GM19395 (cell line): ENCODE data around the gene CP.
"Not testable (repeated sequence)": the region's sequence is repeated elsewhere in the genome, so short reads cannot be mapped to it uniquely, and the experiment has no call there.

Source experiments
- ATAC-seq: cut with Tn5 transposase; IDR thresholded peaks from one replicate; pipeline ENCODE4 v1.9.1; 2021; ENCODE audit warnings: mild to moderate bottlenecking, moderate library complexity; ENCODE audit not compliant: unreplicated experiment

Gene CP

DNA sequence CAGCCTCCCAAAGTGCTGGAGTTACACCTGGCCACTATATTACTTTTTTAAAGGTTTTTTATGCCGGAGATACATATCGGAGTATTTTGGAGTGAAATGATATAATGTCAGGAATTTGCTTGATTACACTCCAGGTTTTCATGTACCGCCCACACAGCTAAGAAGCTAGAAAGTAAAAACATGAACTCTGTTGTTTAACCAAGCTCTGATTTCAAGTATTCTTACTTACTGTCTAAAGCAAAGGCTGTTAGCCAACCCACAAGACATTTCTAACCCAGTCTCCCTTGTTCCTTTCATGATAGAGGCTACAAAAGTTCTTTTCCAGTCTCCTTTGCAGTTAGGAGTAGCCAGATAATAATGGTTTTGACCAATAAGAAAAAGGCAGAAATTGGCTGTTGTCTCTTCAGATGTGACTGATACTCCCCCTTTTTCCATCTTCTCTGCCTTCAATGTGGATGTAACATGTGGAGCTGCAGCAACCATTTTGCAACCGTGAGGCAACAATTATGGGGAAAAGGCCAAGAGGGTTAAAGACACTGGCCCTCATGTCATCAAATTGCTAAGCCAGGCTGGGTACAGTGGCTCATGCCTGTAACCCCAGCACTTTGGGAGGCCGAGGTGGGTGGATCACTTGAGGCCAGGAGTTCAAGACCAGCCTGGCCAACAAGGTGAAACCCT is 6.1 kb upstream of the CP start:
- no peak for ATAC-seq

DNA sequence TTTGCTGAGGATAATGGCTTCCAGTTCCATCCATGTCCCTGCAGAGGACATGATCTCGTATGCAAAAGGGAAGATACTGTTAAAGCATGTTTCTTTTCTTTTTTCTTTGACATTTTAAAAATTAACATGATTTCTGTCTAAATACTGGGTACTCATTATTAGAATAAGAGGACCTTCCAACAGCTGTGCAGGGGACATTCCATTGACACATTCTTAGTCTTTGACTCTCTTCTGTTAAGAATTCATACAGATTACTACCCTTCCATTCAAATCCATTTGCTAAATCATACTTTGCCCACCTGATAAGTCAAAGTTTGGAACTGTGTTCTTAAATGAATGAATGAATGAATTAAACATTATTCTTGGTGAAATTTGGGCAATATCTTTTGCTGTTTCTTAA is 5.1 kb upstream of the CP start:
- ATAC-seq = no peak

DNA sequence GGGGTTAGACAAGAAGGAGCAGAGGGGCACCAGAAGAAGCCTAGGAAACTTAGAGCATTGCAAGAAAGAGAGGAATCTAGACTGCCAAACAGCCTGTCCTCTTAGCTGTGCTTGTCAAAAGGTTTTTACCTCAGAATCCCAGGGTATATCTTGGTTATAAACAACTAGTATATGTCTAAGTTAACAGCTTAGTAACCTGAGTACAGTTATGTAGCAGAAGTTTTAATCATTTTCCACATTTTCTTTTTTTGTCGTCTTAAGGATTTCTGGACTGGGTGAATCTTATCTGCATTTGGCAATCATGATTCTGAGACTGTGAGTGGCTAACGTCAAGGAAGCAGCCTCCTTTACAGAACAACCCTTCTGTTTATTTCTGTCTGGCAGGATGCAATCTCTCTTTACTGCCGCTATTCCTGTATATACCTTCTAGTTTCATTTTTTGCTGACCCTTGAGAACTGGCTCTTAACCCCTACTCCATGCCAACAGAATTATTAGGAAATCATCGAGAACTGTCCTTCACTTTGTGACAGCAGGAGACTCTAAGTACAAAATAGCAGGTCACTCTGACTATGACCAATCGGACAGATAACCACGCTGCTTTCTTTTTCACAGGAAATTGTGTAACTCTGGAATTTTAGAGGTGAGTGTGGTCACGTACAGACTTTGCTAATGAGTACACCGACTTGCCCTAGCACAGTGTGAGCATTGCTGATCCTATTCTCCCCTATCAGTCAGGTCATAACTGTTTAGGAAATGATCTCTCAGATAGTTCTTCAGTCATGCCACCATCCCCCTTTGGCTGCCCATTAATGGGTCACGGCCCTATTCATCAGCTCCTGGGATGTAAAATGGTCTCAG is 3.3 kb upstream of the CP start:
- ATAC-seq = peak; percentile 95

DNA sequence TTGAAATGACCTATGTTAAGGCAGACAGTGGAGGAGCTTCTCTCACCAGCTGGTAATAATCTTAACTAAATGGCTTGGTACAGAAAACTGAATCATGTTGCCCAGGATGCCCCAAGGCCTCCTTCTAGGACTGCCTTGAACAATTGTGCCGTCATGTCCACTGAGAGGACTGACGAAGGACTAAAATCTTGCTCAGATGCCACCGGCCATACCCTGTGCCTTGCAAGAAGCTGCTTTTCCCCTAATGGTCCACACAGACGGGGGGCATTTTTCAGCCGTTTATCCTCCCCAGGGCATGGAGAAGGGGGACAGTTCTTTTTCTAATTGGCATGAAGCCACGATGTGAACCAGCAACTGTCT is 1.8 kb upstream of the CP start:
- ATAC-seq = no peak

DNA sequence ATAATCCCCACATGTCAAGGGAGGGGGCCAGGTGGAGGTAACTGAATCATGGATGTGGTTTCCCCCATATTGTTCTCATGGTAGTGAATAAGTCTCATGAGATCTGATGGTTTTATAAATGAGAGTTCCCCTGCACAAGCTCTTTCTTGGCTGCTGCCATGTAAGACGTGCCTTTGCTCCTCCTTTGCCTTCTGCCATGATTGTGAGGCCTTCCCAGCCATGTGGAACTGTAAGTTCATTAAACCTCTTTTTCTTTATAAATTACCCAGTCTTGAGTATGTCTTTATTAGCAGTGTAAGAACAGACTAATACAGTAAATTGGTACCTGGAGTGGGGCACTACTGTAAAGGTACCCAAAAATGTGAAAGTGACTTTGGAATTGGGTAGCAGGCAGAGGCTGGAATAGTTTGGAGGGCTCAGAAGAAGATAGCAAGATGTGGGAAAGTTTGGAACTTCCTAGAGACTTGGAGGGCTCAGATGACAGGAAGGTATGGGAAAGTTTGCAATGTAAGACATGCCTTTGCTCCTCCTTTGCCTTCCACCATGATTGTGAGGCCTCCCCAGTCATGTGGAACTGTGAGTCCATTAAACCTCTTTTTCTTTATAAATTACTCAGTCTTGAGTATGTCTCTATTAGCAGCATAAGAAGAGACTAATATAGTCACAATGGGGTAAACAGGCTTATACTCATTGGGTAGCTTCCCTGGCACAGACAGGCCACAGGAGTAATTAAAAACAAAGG is 2.1 kb downstream of the CP start:
- not testable (repeated sequence) for ATAC-seq

DNA sequence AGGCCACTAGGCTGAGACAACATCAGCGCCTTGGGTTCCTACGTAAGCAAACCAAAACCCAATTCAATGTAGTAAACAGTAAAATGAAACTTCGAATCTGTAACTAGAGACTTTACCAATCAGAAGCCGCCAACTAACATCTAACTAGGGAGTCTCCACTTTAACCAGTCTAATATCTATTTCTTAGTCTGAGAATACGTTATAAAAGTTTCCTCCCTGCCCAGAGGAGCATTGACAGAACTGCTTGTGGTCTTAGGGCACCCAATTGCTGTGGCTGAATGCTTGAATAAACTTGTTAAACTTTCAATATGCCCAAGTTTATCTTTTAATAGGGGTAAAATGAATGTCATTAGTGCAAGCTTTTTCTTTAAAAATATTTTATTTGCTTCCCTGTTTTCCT is 4.3 kb downstream of the CP start:
- ATAC-seq = no peak

DNA sequence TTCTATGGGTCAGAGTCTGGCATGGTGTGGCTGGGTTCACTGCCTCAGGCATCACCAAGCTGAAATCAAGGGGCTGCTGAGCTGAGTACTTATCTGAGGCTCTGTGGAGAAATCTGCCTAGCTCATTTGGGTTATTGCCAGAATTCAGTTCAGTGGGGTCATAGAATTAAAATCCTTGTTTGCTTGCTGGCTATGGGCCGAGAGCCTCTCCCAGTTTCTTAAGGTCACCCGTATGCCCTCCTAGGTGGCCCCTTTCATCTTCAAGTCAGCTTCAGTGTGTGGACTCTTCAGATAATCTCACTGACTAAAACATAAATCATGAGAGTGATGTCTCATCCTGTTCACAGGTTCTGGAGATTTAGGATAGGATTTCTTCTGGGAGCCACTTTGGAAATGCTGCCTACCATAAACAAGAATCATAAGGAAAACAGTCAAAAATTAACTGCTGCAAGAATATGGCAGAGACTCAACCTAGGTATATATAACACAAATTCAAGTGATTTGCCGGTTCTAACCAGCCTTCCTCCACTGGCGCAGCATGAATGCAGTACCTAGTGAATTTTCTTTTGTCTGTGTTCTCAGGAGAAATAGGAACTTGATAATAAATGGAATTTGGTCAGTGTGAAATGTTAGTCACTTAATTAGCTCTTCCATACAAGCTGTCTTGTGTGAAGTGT is 5.3 kb downstream of the CP start:
- no peak for ATAC-seq

DNA sequence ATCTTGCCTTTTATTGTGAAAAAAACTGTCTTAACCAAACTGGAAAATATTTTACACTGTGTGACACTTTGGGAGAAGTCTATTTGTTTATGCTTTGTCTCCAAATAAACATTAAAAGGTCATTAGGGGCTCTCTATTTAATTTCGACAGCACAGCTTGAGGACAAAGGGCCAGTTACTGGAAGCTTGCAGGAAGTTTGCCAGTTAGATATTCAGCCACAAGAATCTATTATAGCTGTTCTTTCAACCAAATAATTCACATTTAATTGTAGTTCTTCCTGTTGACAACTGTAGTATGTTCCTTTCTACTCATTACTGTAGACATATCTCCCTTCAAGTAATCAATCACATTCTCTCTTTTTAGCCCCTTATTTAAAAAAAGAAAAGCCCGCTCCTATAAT is 6.1 kb downstream of the CP start:
- ATAC-seq = no peak

DNA sequence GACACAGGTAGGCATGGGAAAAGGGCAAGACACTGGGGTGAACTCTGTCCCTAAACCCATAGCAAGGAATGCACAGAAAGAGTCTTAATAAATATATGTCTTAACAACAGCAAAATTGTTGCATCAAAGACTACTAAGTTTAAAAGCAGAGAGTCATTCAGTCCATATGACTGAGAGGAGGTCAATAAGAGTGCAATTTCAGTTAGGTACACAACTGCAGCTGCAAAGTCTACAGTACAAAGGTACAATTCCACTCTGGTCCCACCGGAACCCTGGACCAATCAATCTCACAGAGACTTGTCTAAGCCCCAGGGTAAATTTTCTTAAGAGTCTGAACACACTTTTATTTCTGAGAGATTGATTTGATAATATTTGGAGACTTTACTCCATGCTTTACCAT is 6.9 kb downstream of the CP start:
- no peak for ATAC-seq

DNA sequence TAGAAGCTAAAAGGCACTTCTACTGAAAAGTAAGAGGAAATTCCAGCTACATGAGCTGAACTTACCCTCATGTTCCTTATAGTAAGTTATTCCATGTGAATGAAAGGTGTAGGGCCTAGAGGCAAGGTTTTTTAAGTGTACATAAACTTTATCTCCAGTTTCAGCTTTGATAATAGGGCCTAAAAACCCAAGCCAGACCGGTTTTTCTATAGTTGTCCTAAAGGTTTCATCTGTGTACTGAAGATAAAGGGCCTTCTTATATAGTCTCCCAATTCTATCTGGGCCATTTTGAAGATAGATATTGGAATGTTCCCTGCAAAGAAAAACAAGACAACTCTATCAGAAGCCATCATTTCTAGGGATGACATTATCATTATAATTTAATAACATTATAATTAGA is 9.2 kb downstream of the CP start:
- ATAC-seq = no peak

DNA sequence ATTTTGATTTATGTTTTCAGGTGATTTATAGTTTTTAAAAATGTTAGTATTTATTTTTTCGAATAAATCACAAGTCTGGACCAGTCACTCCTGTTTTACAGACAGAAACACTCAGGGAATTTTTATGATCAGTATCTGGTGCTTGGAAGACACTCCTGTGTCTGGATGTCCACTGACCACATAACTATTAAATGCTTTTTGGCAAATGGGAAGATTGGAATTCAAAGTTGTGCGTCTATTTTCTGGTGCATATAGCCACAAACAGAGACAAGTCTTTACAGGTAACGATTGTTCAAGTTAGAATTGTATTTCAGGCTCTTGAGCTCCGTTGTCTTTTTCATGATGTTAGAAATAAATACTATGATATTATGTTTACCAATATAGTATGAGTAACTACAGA is 12.2 kb downstream of the CP start:
- ATAC-seq = no peak

DNA sequence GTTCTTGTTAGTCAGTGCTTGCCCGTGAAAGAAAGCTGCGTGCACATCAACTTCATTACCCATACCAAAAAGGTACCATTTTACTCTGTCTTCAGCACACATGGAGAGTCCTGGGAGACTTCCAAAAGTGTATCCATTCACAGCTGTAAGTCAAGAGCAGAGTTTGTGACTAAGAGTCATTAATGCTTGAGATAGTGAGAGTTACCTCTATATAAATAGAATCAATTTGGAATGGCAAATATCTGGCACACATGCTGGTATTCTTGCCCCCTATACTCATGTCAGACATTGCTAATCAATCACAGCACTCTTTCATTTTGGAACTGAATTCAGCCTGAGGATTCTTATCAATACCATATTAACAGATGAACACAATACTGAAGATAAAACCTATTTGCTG is 14.2 kb downstream of the CP start:
- ATAC-seq = no peak

DNA sequence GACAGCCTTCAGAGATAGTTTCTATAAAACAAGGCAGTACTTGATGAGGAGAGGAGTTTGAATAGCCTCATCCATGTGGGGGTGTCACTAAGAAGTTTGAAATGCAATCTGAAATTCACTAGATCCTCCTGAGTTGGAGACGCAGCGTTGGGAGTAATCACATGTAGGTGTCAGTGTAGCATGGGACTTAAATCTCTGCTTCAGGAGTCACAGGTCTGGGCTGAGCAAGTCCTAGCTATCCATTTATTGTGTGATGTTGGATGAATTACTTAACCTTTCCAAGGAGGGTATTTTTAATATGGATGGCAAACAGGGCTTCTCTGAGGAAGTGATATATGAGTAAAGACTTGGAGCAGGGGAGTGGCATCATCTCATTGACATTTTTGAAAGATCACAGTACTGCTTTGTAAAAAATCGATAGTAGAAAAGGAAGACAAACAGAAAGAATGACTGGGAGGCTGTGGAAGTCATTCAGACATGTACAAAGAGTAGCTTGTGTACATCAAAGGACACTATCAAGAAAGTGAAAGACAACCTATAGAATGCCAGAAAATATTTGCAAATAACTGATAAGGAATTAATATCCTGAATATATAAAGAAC is 17.1 kb downstream of the CP start:
- ATAC-seq = no peak

DNA sequence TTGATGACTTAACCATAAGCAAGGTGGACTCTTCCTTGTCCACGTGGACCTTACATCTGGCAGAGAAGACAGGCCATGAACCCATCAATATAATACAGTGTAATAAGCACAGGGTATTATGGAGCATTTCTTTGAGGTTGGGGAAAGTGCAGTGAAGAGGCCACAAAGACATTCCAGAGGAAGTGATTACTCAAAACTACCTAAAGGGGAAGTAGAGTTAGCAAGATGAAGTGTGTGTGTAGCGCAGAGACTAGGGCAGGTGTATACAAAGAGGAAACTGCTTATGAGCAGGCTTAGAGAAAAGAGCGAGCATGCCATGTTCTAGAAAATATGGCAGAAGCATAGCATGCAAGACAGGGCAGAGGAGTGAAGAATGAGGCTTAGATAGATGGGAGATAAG is 17.9 kb downstream of the CP start:
- peak; percentile 100 for ATAC-seq

DNA sequence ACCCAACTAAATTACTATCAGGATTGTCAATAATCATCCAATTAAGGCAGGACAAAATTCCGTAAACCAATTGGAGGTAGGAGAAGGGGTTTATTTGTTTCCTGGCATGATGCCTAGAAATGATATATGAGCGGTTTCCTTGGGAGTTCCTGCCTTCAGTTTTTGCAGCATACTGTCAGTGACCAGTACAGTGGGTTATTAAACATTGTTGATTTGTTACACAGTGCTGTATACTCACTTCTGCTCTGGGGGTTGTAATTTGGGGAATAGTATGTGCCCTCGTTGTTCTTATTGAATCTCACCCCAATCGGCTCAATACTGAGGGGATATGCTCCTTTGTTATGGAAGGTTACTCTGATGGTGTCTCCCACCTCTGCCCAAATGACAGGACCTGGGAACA is 22.2 kb downstream of the CP start:
- no peak for ATAC-seq

DNA sequence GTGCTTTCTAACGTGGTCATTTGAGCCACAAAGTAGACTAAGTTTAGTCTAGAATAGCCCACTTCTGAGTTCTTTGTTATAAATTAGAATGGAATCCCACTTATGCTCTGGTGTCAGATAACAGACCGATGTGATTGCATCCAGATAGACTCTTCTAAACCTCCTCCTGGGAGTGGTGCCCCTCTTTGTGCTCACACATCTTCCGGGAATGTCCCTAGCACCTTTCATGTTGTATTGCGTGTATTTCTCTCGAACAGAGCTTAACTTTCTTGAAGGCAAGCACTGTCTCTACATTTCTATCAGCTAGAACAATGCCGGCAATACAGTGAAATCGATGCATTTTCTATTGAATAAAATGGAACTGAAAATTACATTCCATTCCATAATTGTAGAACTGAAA is 23.0 kb downstream of the CP start:
- no peak for ATAC-seq

DNA sequence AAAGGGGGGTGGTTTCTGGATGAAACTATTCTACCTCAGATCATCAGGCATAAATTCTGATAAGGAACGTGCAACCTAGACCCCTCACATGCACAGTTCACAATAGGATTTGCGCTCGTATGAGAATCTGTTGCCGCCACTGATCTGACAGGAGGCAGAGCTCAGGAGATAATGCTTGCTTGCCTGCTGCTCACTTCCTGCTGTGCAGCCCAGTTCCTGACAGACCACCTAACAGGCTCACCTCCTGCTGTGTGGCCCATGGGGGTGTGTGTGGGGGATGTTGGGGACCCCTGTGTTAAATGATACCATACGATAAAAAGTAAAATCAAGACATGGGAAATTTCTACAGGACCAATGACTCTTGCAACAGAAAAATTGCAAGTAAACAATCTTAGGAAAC is 24.0 kb downstream of the CP start:
- no peak for ATAC-seq

DNA sequence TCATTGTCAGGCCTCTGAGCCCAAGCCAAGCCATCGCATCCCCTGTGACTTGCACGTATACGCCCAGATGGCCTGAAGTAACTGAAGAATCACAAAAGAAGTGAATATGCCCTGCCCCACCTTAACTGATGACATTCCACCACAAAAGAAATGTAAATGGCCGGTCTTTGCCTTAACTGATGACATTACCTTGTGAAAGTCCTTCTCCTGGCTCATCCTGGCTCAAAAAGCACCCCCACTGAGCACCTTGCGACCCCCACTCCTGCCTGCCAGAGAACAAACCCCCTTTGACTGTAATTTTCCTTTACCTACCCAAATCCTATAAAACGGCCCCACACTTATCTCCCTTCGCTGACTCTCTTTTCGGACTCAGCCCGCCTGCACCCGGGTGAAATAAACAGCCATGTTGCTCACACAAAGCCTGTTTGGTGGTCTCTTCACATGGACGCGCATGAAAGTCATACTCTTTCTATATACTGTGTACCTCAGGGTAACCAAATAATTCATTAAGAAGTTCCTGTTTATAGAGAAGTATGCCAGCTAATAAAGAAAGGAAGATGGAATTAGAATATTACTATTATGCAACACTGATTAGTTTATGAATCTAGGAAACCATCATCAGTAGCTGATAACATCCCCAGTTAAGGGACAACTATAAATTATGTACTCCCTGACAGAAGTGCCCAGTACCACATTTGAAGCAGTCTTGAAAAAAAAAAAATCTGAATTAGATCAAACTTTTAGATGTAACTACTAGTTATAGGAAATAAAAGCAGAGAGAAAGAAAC is 24.6 kb downstream of the CP start:
- ATAC-seq = not testable (repeated sequence)

DNA sequence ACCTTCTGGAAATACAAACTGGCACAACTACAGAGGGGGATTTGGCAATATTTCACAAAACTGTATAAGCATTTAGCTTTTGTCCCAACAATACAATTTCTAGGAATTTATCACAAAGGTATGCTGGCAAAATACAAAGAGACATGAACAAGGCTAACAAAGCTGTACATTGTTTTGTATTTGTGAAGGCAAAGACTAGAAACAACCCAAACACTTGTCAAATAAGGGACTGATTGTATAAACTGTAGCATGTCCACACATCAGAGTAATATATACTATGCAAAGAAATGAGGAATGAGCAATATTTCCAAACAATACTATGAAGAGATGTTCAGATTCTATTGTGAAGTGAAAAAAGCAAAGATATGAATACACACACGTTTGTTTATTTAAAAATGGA is 26.4 kb downstream of the CP start:
- no peak for ATAC-seq

DNA sequence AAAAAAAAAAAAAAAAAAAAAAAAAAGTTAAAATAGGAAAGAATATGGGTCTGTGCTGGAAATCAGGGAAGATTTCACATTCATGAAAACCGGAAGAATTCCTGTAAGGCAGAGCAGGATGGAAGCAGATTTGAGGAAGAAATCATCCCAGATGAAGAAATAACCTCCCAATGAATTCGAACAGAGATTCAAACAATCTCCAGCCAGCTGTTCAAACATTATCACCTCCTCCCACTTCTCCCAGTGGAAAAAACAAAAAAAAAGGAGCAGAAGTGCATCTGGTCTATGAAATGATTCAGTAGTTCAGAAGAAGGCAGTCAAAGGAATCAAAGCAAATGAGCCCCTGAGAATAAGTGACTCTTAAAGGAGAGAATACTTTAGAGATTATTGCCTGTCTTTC is 33.1 kb downstream of the CP start:
- no peak for ATAC-seq
